Ectodermal cell (in vitro differentiated cells): Measurements from ENCODE around the gene GPR179.
A peak's percentile ranks its signal among the peaks of the same experiment; 100 is the strongest.

Source experiments
- H3K27ac ChIP-seq: 2 replicates; pipeline ENCODE4 v1.7.0; 2013; ENCODE audit warnings: mild to moderate bottlenecking, low read depth, low read length; ENCODE audit not compliant: insufficient read depth, poor library complexity, severe bottlenecking
- H3K27me3 ChIP-seq: 2 replicates; pipeline ENCODE4 v1.7.0; 2013; ENCODE audit warnings: mild to moderate bottlenecking, low read length; ENCODE audit not compliant: insufficient read depth, control insufficient read depth, poor library complexity, severe bottlenecking
- H3K36me3 ChIP-seq: one replicate; pipeline ENCODE4 v1.7.0; 2013; ENCODE audit warnings: low read length; ENCODE audit not compliant: control insufficient read depth, insufficient read depth
- H3K4me1 ChIP-seq: one replicate; pipeline ENCODE4 v1.7.0; 2013; ENCODE audit warnings: low read length; ENCODE audit not compliant: control insufficient read depth, insufficient read depth
- H3K4me3 ChIP-seq: 2 replicates; pipeline ENCODE4 v1.7.0; 2013; ENCODE audit warnings: low read depth, low read length, control low read depth; ENCODE audit not compliant: insufficient read depth
- H3K9me3 ChIP-seq: 2 replicates; pipeline ENCODE4 v1.7.0; 2013; ENCODE audit warnings: mild to moderate bottlenecking, low read length, moderate library complexity; ENCODE audit not compliant: control insufficient read depth
- WGBS, 2 experiments: methylation state at CpG; one replicate each; pipeline ENCODE4 v1.1.7; 2013; ENCODE audit warnings: missing lambda C conversion rate in 2 of 2; 5-methylcytosine and 5-hydroxymethylcytosine counted together

GPR179 gene

DNA sequence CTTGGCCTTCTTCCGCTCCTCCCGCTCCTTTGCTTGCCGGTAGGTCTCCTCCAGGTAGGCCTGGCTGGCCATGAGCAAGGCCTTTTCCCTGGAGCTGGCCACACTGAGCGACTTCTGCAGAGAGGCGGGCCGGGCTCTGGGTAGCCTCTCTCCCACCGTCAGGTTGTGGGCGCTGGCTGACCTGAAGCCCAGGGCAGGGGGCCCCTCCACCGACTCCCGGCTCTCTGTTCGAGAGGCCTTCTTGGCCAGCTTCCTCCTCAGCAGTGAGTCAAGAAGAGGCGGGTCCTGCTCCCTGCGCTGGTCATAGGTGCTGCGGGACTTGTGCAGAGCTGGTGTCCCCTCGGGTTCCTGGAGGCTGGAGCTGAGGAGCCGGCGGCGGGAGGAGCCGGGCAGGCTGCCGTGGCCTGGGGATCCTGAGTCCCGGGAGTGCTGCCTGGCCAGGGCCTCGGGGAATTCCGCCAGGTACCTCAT lies 12.8 kb downstream of the GPR179 start:
- H3K4me1 ChIP-seq = peaks cover 6% of the 10 kb centered on the region
- H3K36me3 ChIP-seq = no peaks in the 10 kb centered on the region
- no peak overlapping the region for H3K27ac ChIP-seq
- WGBS, 2 experiments = 92 to 93% methylated on average over 23 of the region's 23 CpGs
- H3K9me3 ChIP-seq = no peaks in the 10 kb centered on the region
- H3K27me3 ChIP-seq = no peaks in the 10 kb centered on the region
- H3K4me3 ChIP-seq = no peak overlapping the region

DNA sequence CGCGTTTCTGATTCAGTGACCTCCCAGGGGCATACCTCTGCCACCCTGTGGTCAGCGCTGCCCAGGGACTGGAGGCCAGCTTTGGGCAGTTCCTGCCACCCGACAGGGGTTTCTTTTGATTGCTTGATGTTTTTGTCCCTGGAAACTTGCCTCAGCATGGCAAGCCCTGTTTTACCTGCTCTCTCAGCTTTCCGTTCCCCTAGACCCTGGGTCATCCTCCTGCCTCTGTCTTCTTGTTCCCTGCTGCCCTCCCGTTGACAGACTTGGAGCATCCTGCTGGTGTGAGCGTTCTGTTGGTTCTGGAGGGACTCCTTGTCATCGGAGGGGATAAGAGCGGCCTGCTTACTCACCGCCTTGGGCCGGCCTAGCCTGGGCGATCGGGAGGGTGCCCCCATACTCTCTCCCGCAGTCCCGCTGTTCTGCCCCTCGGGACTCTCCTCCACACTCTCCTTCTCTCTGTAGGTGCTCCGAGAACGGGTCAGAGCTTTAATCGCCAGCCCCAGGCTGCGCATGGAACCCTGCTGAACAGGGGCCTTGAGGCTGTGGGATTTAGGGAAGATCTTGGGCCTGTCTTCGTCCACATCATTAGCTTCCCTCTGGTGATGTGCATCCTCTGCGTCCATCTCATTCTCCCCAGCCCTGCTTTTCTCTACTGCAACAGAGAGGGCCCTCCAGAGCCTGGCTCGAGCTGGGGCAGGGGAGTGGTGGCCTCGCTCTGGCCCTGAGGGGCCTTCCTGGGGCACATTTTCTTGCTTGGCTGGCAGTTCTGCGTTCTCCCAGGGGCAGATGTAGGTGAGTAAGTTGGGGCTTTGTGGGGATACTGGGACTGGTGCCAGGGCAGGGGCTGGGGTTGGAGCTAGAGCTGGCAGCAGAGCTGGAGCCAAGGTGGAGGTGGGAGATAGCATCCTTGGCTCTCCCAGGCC lies 13.7 kb downstream of the GPR179 start:
- Histone ChIP-seq H3K9me3 (no peaks in the 10 kb centered on the region), H3K27me3 (no peaks in the 10 kb centered on the region), H3K4me1 (peaks cover 6% of the 10 kb centered on the region), H3K4me3 (no peak overlapping the region), H3K27ac (no peak overlapping the region), H3K36me3 (no peaks in the 10 kb centered on the region)
- WGBS, 2 experiments = 88% methylated on average over 25 of the region's 25 CpGs

DNA sequence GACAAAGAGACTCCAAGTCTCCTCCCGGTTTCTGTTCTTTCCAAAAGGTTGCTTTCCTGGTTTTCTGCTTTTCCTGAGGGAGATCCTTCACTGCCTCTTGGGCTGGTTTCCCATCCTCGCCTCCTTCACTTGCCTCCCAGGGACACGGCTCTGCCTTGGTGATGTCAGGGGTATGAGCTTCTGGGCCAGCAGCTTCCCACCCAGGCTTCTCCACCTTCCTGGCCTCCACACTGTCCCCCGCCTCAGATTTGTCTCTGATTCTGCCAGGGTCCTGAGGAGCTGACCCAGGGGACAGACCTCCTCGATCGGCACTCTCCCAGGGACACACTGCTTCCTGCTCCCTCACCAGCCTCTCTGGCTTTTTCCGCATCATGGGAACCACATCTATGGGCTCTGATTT lies 14.5 kb downstream of the GPR179 start:
- Histone ChIP-seq H3K9me3 (no peaks in the 10 kb centered on the region), H3K4me3 (no peak overlapping the region), H3K4me1 (peaks cover 13% of the 10 kb centered on the region), H3K27ac (no peak overlapping the region), H3K36me3 (no peaks in the 10 kb centered on the region), H3K27me3 (no peaks in the 10 kb centered on the region)
- WGBS, 2 experiments = 91% methylated on average over 7 of the region's 7 CpGs

DNA sequence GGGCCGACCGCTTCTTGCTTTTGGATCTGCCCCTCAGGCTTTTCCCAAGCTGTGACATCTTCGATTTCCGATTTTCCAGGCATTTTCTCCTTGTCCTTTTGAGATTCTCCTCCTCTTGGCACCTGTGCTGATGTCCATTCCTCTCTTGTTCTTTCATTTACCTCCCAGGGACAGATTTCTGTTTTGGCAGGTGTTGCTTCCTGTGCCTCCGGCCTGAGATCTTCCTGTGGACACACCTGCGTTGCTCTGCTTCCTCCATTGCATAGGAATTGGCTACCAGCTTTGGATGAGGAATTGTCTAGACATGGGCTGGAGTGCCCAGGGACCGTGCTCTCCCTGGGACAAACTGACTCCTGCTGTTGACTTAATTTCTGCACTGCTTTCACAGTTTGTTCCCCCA lies 15.1 kb downstream of the GPR179 start:
- Histone ChIP-seq H3K36me3 (peaks cover under 1% of the 10 kb centered on the region), H3K9me3 (no peaks in the 10 kb centered on the region), H3K4me1 (peaks cover 13% of the 10 kb centered on the region), H3K27me3 (no peaks in the 10 kb centered on the region), H3K27ac (no peak overlapping the region), H3K4me3 (no peak overlapping the region)
- WGBS, 2 experiments = 95% methylated on average over 7 of the region's 7 CpGs

DNA sequence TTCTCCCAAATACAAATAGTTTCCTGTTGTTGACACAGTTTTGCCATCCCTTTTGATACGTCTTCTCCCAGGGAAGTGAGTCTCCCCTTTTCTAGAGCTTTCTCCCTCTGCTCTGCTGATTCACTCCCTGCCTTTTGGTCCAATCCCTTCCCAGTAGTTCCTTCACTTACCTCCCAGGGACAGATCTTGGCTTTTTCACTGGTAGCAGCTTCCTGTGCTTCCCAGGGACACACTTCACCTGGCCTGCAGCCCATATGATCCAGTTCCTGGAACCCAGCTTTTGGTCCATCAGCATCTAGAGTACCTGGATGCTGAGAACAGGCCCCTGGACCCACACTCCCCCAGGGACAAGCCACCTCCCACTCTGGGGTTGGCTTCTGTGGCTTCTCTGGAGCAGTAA lies 15.8 kb downstream of the GPR179 start:
- Histone ChIP-seq H3K36me3 (peaks cover 7% of the 10 kb centered on the region), H3K9me3 (no peaks in the 10 kb centered on the region), H3K4me1 (peaks cover 13% of the 10 kb centered on the region), H3K4me3 (no peak overlapping the region), H3K27ac (no peak overlapping the region), H3K27me3 (no peaks in the 10 kb centered on the region)
- WGBS, 2 experiments = 85 to 86% methylated on average over 1 of the region's 1 CpG

DNA sequence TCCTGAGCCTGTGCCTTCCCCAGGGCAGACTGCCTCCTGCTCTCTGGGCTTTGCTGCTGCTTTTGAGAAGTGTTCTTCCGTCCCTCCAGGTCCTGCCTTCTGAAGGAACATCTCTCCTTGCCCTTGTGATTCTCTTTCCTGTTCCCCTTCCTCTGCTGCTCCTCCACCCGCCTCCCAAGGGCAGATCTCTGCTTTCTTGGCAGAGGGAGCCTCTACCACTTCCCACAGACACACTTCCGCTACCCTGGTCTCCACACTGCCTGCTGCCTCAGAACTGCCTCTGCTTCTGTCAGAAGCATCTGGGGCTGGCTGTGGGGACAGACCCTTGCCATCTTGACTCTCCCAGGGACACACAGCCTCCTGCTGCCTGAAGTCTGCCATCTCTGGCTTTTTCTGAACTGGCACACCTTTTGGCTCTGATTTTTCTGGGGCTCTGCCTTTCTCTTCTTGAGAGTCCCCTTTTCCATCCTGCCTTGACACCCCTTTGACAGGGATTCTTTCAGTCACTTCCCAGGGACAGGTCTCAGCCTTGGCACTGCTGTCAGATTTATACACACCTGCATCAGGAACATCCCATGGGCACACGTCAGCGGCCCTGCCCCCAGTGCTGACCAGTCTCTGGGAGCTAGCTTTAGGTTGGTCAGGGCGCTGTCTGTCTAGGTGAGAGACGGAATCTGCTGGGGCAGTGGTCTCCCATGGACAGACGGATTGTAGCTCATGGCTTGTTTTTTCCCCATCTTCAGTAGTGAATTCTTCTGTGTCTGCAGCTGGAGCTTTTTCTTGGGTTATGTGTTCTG lies 16.6 kb downstream of the GPR179 start:
- no peak overlapping the region for H3K4me3 ChIP-seq

DNA sequence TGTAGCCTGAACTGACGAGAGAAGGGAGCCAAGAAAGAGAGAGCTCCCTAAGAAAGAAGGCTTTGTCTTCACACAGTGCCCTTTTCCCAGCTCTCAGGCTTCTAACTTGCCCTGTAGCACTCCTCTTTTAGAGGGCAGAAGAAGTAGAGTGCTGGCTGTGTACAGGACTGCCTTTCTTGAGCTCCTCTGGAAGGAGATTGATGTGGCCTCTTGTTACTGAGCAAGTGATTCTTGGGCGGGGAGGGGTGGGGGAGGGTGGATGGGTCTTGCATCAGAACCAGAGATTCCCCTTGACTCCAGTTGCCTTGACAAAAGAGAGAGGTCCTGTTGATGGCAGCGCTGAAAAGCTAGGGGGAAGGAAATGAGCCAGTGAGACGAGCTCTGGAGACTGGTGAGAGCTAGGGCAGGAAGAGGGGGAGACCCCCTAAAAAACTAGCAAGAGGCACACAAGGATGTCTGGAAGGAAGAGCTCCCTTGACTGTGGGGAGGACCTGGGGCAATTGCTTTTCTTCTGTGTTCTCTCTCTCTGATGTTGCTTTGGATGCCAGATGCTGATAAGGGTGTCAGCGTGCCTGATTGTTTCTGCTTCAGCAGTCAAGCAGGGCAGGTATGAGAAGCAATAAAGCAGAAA lies 18.4 kb downstream of the GPR179 start:
- Histone ChIP-seq H3K4me3 (no peak overlapping the region), H3K9me3 (no peaks in the 10 kb centered on the region), H3K27me3 (no peaks in the 10 kb centered on the region), H3K36me3 (peaks cover 9% of the 10 kb centered on the region), H3K4me1 (peaks cover 13% of the 10 kb centered on the region), H3K27ac (peak overlapping the region; percentile 76)
- 57 to 58% methylated on average over 5 of the region's 5 CpGs for WGBS, 2 experiments

More for the DNA sequence above, 16.6 kb downstream of the GPR179 start:
- WGBS, 2 experiments = 93 to 94% methylated on average over 8 of the region's 8 CpGs
- peaks cover 7% of the 10 kb centered on the region for H3K36me3 ChIP-seq
- no peaks in the 10 kb centered on the region for H3K9me3 ChIP-seq
- no peak overlapping the region for H3K27ac ChIP-seq
- no peaks in the 10 kb centered on the region for H3K27me3 ChIP-seq
- H3K4me1 ChIP-seq = peaks cover 13% of the 10 kb centered on the region

DNA sequence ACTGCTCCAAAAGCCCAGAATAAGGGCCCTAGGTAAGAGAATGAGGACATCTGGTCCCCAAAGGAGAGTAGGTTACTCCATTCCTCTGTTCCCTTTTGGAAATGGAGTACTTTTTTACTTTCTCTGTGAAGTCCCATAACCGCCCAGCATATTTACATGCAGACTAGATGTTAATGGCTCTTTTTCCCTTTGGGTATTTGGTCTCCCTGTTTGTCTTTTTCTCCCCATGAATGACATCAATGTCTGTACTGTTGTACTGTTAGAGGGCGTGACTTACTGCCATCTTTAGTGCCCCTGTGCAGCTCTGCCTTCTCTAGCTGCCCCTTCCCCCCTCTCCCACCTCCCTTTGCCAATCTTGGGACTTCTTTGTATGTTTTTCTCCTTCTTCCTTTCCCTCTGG lies 19.0 kb downstream of the GPR179 start:
- H3K9me3 ChIP-seq = no peaks in the 10 kb centered on the region
- H3K36me3 ChIP-seq = peaks cover 9% of the 10 kb centered on the region
- WGBS, 2 experiments = 93 to 97% methylated on average over 2 of the region's 2 CpGs
- H3K27ac ChIP-seq = peak overlapping the region; percentile 76
- H3K4me1 ChIP-seq = peaks cover 9% of the 10 kb centered on the region
- no peak overlapping the region for H3K4me3 ChIP-seq
- H3K27me3 ChIP-seq = no peaks in the 10 kb centered on the region

DNA sequence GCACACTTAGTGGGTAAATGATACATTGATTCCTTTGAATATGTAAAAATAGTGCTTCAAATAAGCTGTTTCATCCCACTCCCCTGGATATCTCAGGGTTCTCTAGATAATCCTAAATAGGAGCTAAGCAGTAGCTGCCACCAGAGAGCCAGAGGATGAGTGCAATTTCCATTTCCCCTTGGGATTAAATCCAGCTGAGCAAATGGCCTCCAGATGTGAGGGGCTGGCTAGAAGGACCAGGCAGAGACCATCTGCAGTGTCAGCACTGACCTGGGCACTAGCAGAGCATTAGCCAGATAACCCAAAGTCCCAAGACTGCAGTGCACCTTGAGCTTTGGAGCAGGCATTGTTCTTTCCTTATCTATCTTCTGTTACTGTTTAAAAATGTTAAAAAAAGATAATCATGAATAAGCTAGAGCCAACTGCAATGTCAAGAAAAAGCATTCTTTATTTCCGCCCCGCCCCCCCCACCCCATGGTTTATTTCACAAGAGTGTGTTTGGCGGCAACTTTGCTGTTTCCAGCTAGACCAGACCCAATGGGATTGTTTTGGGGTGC lies 19.5 kb downstream of the GPR179 start:
- Histone ChIP-seq H3K27ac (no peak overlapping the region), H3K9me3 (no peaks in the 10 kb centered on the region), H3K4me3 (no peak overlapping the region), H3K27me3 (no peaks in the 10 kb centered on the region), H3K36me3 (peaks cover 9% of the 10 kb centered on the region), H3K4me1 (peaks cover 7% of the 10 kb centered on the region)
- 89 to 95% methylated on average over 3 of the region's 3 CpGs for whole genome bisulfite sequencing, 2 experiments
